Measurements from ENCODE around the gene OBSCN.

DNA sequence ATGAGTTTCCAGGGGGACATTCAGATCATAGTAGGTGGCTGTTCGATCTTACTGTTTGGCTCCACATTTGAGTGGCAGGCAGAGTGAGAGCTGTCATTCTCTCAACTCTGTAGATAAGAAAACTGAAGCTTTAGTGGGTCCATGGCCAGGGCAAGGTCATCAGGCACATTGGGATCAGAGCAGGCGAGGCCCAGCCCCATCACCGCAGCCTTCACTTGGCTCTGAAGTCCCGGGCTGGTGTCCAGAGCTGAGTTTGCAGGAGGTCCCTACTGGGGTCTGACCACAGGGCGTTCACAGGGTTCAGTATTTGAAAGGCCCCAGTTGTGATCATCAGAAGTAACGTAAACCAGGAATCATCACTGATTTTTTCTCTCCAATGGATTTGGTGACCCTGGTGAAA is 76.7 kb downstream of the OBSCN start:
- TF ChIP-seq POLR2AphosphoS5 (IDR thresholded peaks at IDR 0.05; ENCODE audit: low read depth, low read length) (no peak), TAF1 (IDR thresholded peaks at IDR 0.05; ENCODE audit: borderline replicate concordance, insufficient read depth, low read length) (no peak)
